Activated CD8-positive, alpha-beta memory T cell treated with anti-CD3 and anti-CD28 coated beads for 1 hour (primary cell): Measurements from ENCODE around the gene FAN1.

Source experiments
- DNase-seq, 2 donors: peaks; one replicate each; pipeline ENCODE4 v3.0.0-alpha.2; 2020; ENCODE audit warnings: low read depth in 1 of 2; ENCODE audit errors: extremely low read depth in 1 of 2

FAN1 gene

GRCh38 chr15:30954674-30955073, 51.0 kb downstream of the FAN1 start:
- no peak for DNase-seq

GRCh38 chr15:30956216-30957124, 52.8 kb downstream of the FAN1 start:
- DNase-seq: no peak

- DNase-seq: no peak
Measured at GRCh38 chr15:30958219-30958618, 54.5 kb downstream of the FAN1 start.

- no peak for DNase-seq
Measured at GRCh38 chr15:30962079-30962478, 58.4 kb downstream of the FAN1 start.

GRCh38 chr15:30962659-30963058, 58.9 kb downstream of the FAN1 start:
- no peak for DNase-seq

GRCh38 chr15:30963681-30964080, 60.0 kb downstream of the FAN1 start:
- no peak for DNase-seq

- DNase-seq: no peak
Measured at GRCh38 chr15:30969724-30970123, 66.0 kb downstream of the FAN1 start.

GRCh38 chr15:30973379-30973778, 69.7 kb downstream of the FAN1 start:
- DNase-seq: no peak

GRCh38 chr15:30974112-30974511, 70.4 kb downstream of the FAN1 start:
- DNase-seq: no peak

- no peak for DNase-seq
Measured at GRCh38 chr15:30978328-30978727, 74.6 kb downstream of the FAN1 start.

- DNase-seq: no peak
Measured at GRCh38 chr15:30979457-30979856, 75.7 kb downstream of the FAN1 start.

- DNase-seq: no peak
Measured at GRCh38 chr15:30984118-30984517, 80.4 kb downstream of the FAN1 start.

- DNase-seq: no peak
Measured at GRCh38 chr15:30984542-30984941, 80.8 kb downstream of the FAN1 start.

GRCh38 chr15:30985081-30985531, 81.4 kb downstream of the FAN1 start:
- DNase-seq: no peak

- no peak for DNase-seq
Measured at GRCh38 chr15:30990036-30990435, 86.3 kb downstream of the FAN1 start.

GRCh38 chr15:30990446-30991254, 86.9 kb downstream of the FAN1 start:
- no peak for DNase-seq

GRCh38 chr15:30991255-30992235, 87.8 kb downstream of the FAN1 start, which contains the start of gene MTMR10:
MTMR10 (minus strand) TSS chr15:30991628; CDS start chr15:30991506, 122 bp downstream.
- DNase-seq: peak in 1 of 2 donors; percentile 59

GRCh38 chr15:30992249-30992864, 88.6 kb downstream of the FAN1 start:
- DNase-seq: no peak
